Subcutaneous abdominal adipose tissue (tissue), 5 donors: Measurements from ENCODE around the gene FAM131B.
A peak's percentile ranks its signal among the peaks of the same experiment; 100 is the strongest.

ENCODE experiments used
- H3K27ac ChIP-seq: one replicate; pipeline ENCODE4 v1.7.0; 2013; ENCODE audit warnings: low read depth, mild to moderate bottlenecking, inconsistent platforms, low read length, moderate library complexity
- H3K27me3 ChIP-seq, 5 donors: one replicate each; pipeline ENCODE4 v1.7.0; 2013; ENCODE audit warnings: low read length in 5 of 5, inconsistent platforms in 1 of 5; ENCODE audit not compliant: control insufficient read depth in 5 of 5, insufficient read depth in 4 of 5
- H3K36me3 ChIP-seq, 5 donors: one replicate each; pipeline ENCODE4 v1.7.0; 2013; ENCODE audit warnings: low read length in 5 of 5; ENCODE audit not compliant: control insufficient read depth in 5 of 5, insufficient read depth in 5 of 5
- H3K4me1 ChIP-seq, 5 donors: one replicate each; pipeline ENCODE4 v1.7.0; 2013; ENCODE audit warnings: low read length in 5 of 5, mild to moderate bottlenecking in 3 of 5, moderate library complexity in 1 of 5; ENCODE audit not compliant: control insufficient read depth in 5 of 5, insufficient read depth in 5 of 5
- H3K4me3 ChIP-seq, 5 donors: one replicate each; pipeline ENCODE4 v1.7.0; 2013; ENCODE audit warnings: low read length in 5 of 5, low read depth in 1 of 5
- H3K9ac ChIP-seq, 5 donors: one replicate each; pipeline ENCODE4 v1.7.0; 2013; ENCODE audit warnings: low read length in 5 of 5, mild to moderate bottlenecking in 4 of 5, moderate library complexity in 3 of 5
- H3K9me3 ChIP-seq, 5 donors: one replicate each; pipeline ENCODE4 v1.7.0; 2013; ENCODE audit warnings: low read length in 5 of 5; ENCODE audit not compliant: control insufficient read depth in 5 of 5
- donor health status: healthy.
- donor health status: healthy.
- donor health status: healthy.
- donor health status: healthy.
- donor health status: healthy.

The FAM131B gene

DNA sequence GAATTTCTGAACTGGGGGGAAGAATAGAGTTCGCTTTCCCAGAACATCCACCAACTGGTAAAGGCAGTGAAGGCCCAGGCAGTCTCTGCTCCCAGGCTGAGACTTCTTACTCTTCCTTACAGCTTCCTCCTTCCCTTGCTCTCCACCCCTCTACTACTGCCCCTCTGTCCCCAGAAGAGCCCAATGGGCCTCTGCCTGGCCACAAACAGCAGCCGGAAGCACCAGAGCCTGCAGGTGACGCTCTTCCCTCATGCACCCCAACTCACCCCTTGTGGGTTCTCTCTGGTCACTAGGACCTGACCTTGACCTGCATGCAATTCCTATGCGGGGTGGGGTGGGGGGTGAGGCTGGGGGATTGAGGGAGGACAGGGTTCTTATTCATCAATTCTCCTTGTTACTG, 16.5 kb downstream of the FAM131B start:
- Histone ChIP-seq H3K36me3 (no peaks in the 10 kb centered on the region), H3K4me1 (peaks cover 0 to 7% (median 5%) of the 10 kb centered on the region in 5 donors), H3K9me3 (no peaks in the 10 kb centered on the region), H3K27ac (no peak overlapping the region), H3K9ac (no peak overlapping the region), H3K4me3 (no peak overlapping the region), H3K27me3 (peaks cover 0 to 9% (median 7%) of the 10 kb centered on the region in 5 donors)

DNA sequence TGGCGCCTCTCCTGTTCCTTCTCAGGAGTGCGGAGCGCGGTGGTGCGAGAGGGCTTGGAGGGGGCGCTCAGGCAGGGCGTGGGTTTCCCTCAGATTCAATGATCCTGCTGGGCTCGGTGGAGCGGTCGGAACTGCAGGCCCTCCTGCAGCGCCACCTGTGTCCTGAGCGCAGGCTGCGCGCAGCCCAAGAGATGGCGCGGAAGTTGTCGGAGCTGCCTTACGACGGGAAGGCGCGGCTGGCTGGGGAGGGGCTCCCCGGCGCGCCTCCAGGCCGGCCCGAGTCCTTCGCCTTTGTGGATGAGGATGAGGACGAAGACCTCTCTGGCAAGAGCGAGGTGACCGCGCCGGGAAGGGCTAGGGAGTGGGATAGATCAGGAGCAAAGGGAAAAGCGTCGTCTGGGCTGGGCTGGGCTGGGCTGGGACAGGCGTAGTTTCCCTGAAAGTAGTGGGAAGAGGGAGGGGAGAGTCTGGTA, 17.0 kb downstream of the FAM131B start:
- H3K9me3 ChIP-seq: no peaks in the 10 kb centered on the region
- no peak overlapping the region for H3K27ac ChIP-seq
- peaks cover 0 to 9% (median 7%) of the 10 kb centered on the region in 5 donors for H3K27me3 ChIP-seq
- H3K4me3 ChIP-seq: peak overlapping the region in 3 of 5 donors; percentile 27 to 51 (median 31)
- no peaks in the 10 kb centered on the region for H3K36me3 ChIP-seq
- peaks cover 0 to 7% (median 5%) of the 10 kb centered on the region in 5 donors for H3K4me1 ChIP-seq
- no peak overlapping the region for H3K9ac ChIP-seq

DNA sequence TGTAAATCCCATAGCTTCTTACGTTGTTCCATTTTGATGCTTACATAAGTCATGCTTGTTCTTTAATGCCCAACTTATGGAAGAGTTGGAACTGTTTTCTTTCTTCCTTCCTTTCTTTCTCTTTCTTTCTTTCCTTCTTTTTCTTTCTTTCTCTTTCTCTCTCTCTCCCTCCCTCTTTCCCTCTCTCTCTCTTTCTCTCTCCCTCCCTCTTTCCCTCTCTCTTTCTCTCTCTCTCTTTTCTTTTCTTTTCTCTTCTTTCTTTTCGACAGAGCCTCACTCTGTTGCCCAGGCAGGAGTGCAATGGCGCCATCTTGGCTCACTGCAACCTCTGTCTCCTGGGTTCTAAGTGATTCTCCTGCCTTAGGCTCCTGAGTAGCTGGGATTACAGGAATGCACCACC, 18.9 kb downstream of the FAM131B start:
- Histone ChIP-seq H3K36me3 (no peaks in the 10 kb centered on the region), H3K27ac (no peak overlapping the region), H3K27me3 (peaks cover 0 to 9% (median 7%) of the 10 kb centered on the region in 5 donors), H3K9ac (no peak overlapping the region), H3K9me3 (no peaks in the 10 kb centered on the region), H3K4me1 (peaks cover 0 to 7% (median 5%) of the 10 kb centered on the region in 5 donors), H3K4me3 (no peak overlapping the region)

DNA sequence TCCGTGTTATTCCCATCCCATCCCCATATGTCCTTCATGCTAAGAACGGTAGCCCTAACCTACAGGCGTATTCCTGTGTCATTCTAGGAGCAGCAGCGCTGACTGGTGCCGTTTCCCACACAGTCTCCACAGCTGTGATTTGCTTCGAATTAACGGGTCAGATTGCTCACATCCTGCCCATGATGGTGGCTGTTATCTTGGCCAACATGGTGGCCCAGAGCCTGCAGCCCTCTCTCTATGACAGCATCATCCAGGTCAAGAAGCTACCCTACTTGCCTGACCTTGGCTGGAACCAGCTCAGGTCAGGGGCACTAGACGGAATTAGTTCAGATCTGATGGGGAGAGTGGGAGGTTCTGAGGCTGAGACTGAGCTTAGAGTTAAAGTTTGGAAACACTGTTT, 20.7 kb downstream of the FAM131B start:
- Histone ChIP-seq H3K9me3 (no peaks in the 10 kb centered on the region), H3K4me1 (peaks cover 0 to 7% (median 5%) of the 10 kb centered on the region in 5 donors), H3K36me3 (no peaks in the 10 kb centered on the region), H3K27me3 (peaks cover 0 to 9% (median 7%) of the 10 kb centered on the region in 5 donors), H3K4me3 (no peak overlapping the region), H3K9ac (no peak overlapping the region), H3K27ac (no peak overlapping the region)

DNA sequence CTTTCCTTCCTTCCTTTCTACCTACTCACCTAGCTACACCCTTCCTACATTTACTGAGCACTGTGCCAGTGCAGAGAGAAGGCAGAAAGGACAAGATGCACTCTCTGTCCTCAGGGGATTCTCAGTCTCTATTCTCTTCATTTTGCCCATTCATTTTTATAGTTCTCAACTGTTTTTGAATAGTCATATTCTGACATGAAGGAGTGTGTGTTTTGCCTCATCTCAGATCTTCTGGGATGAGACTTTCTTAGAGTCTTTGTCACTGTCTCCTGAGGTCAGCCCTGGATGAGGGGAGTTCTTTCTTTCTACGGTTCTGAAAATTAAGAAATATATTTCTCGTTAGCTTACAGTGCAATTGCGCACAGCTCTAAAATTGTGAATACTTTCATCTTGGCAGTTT, 25.3 kb downstream of the FAM131B start:
- H3K4me1 ChIP-seq: no peaks in the 10 kb centered on the region
- H3K9ac ChIP-seq: no peak overlapping the region

DNA sequence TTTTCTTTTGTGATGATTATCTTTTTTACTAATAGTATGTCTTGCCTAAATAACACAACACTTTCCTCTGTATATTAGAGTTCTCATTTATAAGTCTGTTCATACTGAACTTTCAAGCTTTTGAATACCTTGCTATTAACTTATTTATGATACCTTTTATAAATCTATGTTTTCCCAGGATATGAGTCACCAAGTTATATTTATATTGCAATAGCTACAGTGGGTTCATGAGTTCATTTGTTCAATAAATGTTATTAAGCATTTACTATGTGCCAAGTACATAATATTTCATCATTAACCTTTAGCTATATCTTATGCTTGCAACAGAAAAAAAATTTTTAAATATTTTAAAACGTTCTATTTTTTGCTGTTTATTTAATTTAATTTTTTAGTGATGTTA, 28.3 kb downstream of the FAM131B start:
- H3K27ac ChIP-seq: no peak overlapping the region
- H3K9ac ChIP-seq: no peak overlapping the region
- no peak overlapping the region for H3K4me3 ChIP-seq
- peaks cover 0 to 4% (median 0%) of the 10 kb centered on the region in 5 donors for H3K27me3 ChIP-seq
- H3K4me1 ChIP-seq: peaks cover 0 to 13% (median 10%) of the 10 kb centered on the region in 5 donors
- no peaks in the 10 kb centered on the region for H3K36me3 ChIP-seq
- no peaks in the 10 kb centered on the region for H3K9me3 ChIP-seq

More for the DNA sequence above, 25.3 kb downstream of the FAM131B start:
- Histone ChIP-seq H3K27me3 (peaks cover 0 to 5% (median 0%) of the 10 kb centered on the region in 5 donors), H3K4me3 (no peak overlapping the region), H3K27ac (no peak overlapping the region), H3K9me3 (no peaks in the 10 kb centered on the region), H3K36me3 (no peaks in the 10 kb centered on the region)

DNA sequence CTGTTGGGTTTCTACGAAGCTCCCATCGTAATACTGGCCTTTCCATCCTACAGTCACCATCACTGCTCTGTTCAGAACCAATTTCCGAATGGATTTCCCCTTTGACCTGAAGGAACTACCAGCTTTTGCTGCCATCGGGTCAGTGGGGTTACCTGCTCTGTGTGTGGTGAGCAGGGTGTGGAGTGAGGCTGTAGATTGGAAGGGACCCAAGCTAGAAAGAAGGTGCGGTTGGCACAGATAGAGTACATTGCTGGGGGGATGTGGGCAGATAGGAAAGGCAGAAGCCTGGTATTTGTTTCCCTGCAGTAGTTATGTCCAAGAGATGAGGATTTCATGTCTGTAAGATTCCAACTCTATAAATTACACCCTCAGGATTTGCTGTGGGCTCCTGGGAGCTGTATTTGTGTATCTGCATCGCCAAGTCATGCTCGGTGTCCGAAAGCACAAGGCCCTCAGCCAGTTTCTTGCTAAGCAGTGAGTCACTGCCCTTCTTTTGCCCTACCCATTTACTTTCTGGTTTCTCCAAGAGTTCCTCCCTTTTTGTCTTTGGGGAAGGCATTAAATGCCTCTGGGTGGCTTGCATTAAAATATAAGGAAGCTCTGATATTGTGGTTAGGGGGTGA, 31.2 kb downstream of the FAM131B start:
- Histone ChIP-seq H3K4me1 (peaks cover 0 to 15% (median 11%) of the 10 kb centered on the region in 5 donors), H3K27ac (no peak overlapping the region), H3K9me3 (no peaks in the 10 kb centered on the region), H3K27me3 (peaks cover 0 to 4% (median 0%) of the 10 kb centered on the region in 5 donors), H3K36me3 (no peaks in the 10 kb centered on the region), H3K4me3 (peak overlapping the region in 1 of 5 donors; percentile 14), H3K9ac (no peak overlapping the region)

DNA sequence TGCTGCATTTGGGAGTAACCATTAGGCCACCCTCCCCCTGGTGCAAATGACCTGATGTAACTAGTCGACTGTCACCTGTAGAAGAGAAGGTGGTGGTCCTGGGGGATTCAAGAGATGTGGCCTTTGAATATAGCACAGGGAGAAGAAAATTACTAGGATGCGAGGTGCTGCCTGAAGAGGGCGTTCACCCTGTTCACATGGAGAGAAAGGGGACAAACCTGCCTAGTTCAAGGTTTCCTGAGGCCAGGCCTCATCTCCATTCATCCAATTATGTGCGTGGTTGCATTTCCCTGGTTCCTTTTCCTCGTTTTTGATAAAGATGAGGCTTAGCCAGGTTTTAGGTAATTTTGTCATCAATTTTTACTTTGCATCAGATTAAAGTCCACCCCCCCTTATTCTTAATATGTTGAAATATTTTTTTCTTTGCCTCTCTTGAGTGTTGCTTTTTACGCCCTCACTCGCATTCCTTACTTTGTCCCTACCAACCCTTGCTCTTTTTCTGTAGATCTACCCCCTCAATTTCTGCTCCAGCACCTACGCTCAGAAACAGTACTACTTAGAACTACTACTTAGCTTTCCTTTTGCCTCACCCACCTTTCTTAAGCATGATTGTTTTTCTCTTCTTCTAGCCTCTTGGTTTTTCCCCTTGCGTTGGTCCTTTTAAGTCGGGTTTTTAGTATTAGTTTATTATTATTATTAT, 32.9 kb downstream of the FAM131B start:
- no peaks in the 10 kb centered on the region for H3K36me3 ChIP-seq
- peaks cover 0 to 4% (median 0%) of the 10 kb centered on the region in 5 donors for H3K27me3 ChIP-seq
- peaks cover 0 to 31% (median 19%) of the 10 kb centered on the region in 5 donors for H3K4me1 ChIP-seq
- H3K4me3 ChIP-seq: no peak overlapping the region
- H3K9me3 ChIP-seq: no peaks in the 10 kb centered on the region
- no peak overlapping the region for H3K27ac ChIP-seq
- no peak overlapping the region for H3K9ac ChIP-seq

DNA sequence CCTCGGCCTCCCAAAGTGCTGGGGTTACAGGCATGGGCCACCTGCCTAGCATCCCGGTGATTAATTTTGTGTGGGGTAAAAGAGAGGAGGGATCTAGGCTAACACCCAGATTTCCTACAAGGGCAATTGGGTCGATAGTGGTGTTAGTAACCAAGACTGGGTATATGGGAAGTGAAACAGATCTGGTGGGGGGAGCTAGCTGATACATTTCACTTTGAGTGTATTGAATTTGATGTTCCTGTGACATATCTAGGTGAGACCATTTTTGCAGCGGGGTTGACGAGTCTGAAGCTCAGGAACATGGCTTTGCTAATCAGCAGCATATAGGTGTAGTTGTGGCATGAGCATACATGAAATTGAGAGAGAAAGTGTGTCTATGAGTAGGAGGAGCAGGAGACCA, 34.6 kb downstream of the FAM131B start:
- H3K36me3 ChIP-seq: no peaks in the 10 kb centered on the region
- peaks cover 0 to 4% (median 0%) of the 10 kb centered on the region in 5 donors for H3K27me3 ChIP-seq
- H3K4me3 ChIP-seq: no peak overlapping the region
- peaks cover 0 to 36% (median 24%) of the 10 kb centered on the region in 5 donors for H3K4me1 ChIP-seq
- H3K9me3 ChIP-seq: no peaks in the 10 kb centered on the region
- H3K9ac ChIP-seq: no peak overlapping the region
- no peak overlapping the region for H3K27ac ChIP-seq

DNA sequence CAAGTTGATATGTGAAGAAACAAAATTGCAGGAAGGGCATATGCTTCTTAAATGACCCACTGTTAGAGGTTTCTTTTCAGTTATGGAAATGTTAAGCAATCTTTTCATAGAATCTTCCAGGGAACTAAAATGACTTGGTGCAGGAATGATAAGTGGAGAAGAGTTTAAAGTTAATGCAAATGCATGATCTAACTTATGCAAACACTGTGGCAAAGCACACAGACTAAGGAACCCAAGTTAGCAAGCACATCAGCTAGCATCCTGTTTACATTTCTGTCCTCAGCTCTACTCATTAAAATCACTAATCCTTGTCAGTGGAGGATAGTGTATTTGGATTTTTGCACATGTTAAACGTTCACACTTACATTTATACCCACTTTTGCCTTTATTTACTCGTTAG, 37.3 kb downstream of the FAM131B start:
- Histone ChIP-seq H3K27ac (no peak overlapping the region), H3K9me3 (no peaks in the 10 kb centered on the region), H3K4me1 (peaks cover 0 to 27% (median 17%) of the 10 kb centered on the region in 5 donors), H3K4me3 (no peak overlapping the region), H3K27me3 (no peaks in the 10 kb centered on the region), H3K9ac (no peak overlapping the region), H3K36me3 (no peaks in the 10 kb centered on the region)
